IgD-negative memory B cell (primary cell): ENCODE results near the gene FAM20C. TPM values are rescaled to one million over a fixed set of nuclear protein-coding genes. Genes with fewer than 3 reads are reported as not detected.

Source experiments
- H3K27ac Mint-ChIP-seq, 3 donors: one replicate each; pipeline ENCODE4 v1.8.0; 2020 to 2022; ENCODE audit warnings: mild to moderate bottlenecking in 3 of 3, mixed read lengths in 3 of 3, moderate library complexity in 1 of 3
- H3K27me3 Mint-ChIP-seq: one replicate; pipeline ENCODE4 v1.8.0; 2021; ENCODE audit warnings: mixed read lengths
- H3K36me3 Mint-ChIP-seq: one replicate; pipeline ENCODE4 v1.8.0; 2020; ENCODE audit warnings: mild to moderate bottlenecking, mixed read lengths
- H3K4me1 Mint-ChIP-seq, 3 donors: one replicate each; pipeline ENCODE4 v1.8.0; 2020 to 2022; ENCODE audit warnings: mixed read lengths in 3 of 3, mild to moderate bottlenecking in 1 of 3
- H3K4me3 Mint-ChIP-seq, 4 donors: one replicate each; pipeline ENCODE4 v1.8.0; 2020 to 2022; ENCODE audit warnings: mild to moderate bottlenecking in 4 of 4, mixed read lengths in 4 of 4, moderate library complexity in 3 of 4
- H3K9me3 Mint-ChIP-seq, 3 donors: one replicate each; pipeline ENCODE4 v1.8.0; 2020 to 2021; ENCODE audit warnings: mixed read lengths in 3 of 3, mild to moderate bottlenecking in 1 of 3
- polyA plus RNA-seq: library from polyadenylated mRNA; unstranded; fragments of 300-500 nt; fragmentation: Illumina TruSeq; gene quantifications from one replicate; pipeline ENCODE4 v1.2.3, GENCODE V29; 2021

FAM20C gene
- polyA plus RNA-seq, 1 donor from 2014 or later, result not detected

DNA sequence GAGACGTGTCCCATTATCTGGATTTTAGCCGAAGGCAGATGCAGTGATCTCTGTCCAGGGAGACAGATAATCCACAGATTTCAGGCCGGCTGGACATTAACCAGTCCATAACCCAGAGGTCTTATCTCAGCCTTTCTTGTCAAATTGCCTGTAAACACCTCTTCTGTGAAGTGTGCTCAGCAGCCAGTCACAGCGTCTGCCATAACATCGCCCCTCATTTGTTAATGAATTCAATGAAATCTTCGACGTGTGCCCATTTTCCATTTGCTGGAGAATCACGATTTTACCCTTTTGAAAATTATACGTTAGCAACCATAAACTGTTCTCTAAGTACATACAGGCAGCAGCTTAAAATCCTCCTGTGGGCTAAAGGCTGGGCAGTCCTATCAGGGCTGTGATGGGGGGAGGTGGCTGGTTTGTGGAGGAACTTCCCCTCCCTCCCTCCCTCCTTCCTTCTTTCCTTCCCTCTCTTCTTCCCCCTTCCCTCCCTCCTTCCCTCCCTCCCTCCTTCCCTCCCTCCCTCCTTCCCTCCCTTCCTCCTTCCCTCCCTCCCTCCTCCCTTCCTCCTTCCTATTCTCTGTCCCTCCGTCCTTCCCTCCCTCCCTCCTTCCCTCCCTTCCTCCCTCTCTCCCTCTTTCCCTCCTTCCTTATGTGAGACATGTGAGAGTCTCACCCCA, 26.6 kb upstream of the FAM20C start:
- no peaks in the 10 kb centered on the region for H3K9me3 Mint-ChIP-seq
- peak overlapping the region in 1 of 3 donors; percentile 43 for H3K27ac Mint-ChIP-seq
- H3K4me3 Mint-ChIP-seq, result no peak overlapping the region
- H3K27me3 Mint-ChIP-seq, result peaks cover 17% of the 10 kb centered on the region
- H3K36me3 Mint-ChIP-seq, result no peaks in the 10 kb centered on the region
- no peaks in the 10 kb centered on the region for H3K4me1 Mint-ChIP-seq

DNA sequence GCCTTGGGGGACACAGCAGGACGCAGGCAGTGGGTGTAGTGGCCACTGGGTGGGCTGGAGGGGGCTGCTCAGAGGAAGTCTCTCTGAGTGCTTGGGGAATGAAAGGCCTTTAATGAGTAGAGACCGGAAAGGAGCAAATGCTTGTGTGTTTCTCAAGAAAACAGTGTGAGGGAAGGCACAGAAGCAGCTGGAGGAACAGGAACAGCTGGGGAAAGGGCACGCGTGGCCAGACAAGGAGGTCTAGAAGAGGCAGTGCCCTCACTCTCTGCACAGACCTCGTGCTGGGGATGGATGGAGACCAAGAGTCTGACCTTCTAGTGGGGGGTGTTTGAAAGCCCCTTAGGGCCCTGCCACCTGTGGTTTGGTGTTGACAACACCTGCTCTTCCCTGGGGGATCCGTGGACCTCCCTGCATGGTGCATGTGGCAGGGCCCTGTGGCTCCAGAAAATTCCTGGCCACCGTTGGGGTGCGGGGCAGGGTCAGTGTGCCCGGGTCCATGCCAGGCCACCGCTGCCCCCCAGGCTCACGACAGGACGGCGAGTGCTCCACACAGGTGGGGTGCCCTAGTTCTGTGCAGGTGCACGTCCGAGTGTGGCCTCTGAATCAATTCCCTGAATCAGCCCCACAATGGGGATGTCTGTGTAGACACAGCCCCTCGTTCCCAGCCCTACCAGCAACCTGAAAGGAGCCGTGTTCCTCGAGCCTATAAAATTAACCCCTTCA, 25.9 kb upstream of the FAM20C start:
- Mint-ChIP-seq H3K4me3 (no peak overlapping the region), H3K36me3 (no peaks in the 10 kb centered on the region), H3K9me3 (no peaks in the 10 kb centered on the region), H3K27me3 (peaks cover 17% of the 10 kb centered on the region), H3K4me1 (no peaks in the 10 kb centered on the region), H3K27ac (peak overlapping the region in 1 of 3 donors; percentile 43)

DNA sequence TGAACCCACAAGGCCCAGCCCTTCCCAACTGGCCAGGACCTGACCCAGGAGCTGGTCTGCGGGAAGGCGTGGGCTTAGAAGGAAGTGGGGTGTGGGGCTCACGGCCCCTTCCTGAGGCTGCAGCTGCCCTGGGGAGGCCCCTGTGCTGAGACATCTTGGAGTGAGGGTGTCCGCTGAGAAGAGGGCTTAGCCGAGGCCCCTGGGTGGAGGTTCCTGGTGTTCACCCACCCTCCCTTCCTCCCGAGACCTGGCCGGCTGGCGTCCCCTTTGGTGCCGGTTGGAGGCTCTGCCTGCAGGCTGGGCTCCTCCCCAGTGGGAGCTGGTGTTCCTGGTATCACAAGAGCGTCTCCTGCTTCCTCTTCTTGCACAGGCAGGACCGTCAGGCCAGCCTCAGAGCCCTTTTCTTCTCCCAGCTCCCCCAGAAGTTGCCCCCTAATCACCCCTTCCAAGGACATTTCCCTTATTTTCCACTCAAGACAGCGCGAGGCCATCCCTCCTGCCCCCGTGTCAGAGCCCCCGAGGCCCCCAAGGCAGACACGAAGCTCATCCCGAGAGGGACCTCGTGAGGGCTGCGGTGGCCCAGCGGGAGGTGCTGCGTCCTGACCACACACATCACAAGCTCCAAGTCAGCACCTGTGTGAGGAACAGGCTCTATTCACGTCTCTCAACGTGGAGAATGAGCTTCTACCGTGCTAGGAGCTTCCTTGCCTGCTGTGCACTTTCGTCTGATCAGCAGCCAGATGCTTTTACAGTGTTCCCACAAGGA, 25.1 kb upstream of the FAM20C start:
- no peak overlapping the region for H3K27ac Mint-ChIP-seq
- H3K4me3 Mint-ChIP-seq, result no peak overlapping the region
- no peaks in the 10 kb centered on the region for H3K36me3 Mint-ChIP-seq
- H3K27me3 Mint-ChIP-seq, result peaks cover 19% of the 10 kb centered on the region
- H3K4me1 Mint-ChIP-seq, result no peaks in the 10 kb centered on the region
- H3K9me3 Mint-ChIP-seq, result no peaks in the 10 kb centered on the region

DNA sequence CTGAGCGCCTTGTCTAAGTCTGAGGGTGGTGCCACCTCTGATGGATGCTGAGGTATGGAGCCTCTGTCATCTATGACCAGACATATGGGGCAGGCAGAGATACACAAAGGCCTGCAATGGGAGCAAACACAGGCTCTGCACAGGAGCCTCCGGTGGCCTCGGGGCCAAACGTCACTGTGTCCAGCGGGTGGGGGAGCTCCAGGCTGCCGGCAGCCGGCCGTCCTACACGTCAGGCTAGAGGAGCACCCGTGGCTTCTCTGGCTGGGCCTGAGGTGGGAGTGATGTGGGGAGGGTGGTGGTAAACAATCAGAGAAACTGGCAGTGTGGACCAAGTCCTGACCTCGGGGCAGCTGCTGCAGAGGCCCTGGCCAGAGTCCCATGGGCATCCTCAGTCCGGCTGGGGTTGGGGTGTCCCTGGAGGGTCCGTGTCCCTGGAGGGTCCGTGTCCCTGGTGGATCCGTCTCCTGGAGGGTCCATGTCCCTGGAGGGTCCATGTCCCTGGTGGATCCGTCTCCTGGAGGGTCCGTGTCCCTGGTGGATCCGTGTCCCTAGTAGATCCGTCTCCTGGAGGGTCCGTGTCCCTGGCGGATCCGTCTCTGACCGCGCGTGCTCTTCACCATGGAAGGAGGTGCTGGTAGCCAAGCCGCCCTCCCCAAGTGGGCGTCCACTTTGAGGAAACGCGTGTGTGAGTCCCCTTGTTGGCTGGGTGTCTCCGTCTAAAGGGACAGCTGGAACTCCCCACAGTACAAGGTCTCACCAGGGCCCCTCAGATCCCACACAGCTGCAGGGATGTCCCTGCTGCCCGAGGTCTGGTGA, 24.2 kb upstream of the FAM20C start:
- H3K9me3 Mint-ChIP-seq, result no peaks in the 10 kb centered on the region
- no peak overlapping the region for H3K27ac Mint-ChIP-seq
- H3K36me3 Mint-ChIP-seq, result no peaks in the 10 kb centered on the region
- H3K4me1 Mint-ChIP-seq, result no peaks in the 10 kb centered on the region
- peaks cover 21% of the 10 kb centered on the region for H3K27me3 Mint-ChIP-seq
- H3K4me3 Mint-ChIP-seq, result no peak overlapping the region

DNA sequence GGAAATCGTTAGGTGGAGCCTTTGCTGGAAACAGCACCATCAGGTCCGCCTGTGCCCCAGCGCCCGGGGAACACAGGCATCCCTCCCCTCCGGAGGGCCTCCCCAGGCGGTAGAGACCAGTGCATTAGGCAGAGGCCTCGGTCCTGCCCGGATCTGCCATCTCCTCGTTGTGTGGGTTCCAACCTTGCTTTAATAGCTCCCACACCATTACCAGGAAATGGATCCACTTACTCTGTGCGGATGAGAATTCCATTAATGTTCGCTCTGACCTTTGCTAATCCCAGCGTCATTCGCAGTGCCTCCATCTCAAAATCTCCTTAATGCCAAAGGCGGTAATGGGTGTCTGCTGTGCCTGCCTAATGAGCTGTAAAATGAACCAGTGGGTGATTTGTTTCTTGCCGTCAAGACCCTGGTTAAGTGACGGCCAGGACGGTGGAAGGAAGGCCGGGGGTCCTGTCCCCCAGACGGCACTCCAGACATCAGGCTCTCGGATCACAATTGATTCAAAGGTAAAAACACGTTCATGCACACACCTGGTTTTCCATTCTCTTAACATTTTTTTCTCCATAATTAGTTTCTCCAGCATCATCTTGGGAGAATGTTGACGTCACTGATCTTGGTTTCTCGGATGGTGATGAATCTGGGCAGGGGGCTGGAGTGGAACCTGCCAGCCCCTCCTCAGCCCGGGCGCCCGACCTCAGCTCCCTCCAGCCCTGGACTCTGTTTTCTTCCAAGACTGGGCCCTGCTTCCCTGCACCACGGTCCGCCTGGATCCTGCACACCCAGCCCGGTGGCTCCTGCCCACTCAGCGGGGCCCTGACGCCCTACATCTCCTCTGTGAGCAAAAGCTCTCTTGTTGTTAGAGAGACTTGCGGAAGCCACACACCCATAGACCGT, 22.8 kb upstream of the FAM20C start:
- Mint-ChIP-seq H3K27me3 (peaks cover 22% of the 10 kb centered on the region), H3K4me1 (no peaks in the 10 kb centered on the region), H3K36me3 (no peaks in the 10 kb centered on the region), H3K27ac (peak overlapping the region in 1 of 3 donors; percentile 53), H3K4me3 (no peak overlapping the region), H3K9me3 (no peaks in the 10 kb centered on the region)

DNA sequence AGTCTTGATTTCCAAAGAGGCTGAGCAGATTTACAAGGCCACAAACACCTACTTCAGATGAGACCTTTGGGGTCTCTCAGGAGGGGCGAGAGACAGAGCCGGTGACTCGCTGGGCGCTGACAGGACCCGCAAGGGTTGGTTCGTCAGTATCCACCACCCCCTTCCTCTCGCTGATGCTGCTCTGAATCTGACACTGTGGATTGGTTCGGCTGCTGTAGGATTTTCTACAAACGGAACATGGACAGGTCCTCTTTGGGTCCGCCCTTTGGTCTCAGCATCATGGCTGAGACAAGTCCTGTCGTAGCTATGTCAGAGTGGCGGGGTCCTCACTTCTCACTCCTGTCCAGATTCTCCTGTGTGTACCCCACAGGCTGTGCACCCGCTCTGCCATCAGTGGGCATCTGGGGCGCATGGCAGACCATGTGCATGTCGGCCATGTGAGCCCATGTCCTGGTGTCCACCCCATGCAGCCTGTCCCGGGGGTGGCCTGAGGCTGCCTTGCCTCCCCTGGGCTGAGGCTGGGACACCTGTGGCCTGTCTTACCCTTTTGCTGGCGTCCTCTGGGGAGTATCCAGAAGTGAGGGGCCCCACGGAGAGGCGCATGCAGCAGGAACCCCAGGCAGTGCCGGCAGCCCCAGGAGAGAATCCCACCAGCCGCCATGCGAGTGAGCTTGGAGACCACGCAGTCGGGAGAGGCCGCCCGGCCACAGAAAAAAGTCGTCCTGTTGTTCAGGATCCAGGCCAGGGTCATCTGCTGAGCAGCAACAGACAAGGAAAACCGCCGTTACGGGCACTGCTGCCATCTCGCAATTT, 21.6 kb upstream of the FAM20C start:
- no peaks in the 10 kb centered on the region for H3K4me1 Mint-ChIP-seq
- no peak overlapping the region for H3K27ac Mint-ChIP-seq
- H3K27me3 Mint-ChIP-seq, result peaks cover 22% of the 10 kb centered on the region
- H3K9me3 Mint-ChIP-seq, result no peaks in the 10 kb centered on the region
- H3K36me3 Mint-ChIP-seq, result no peaks in the 10 kb centered on the region
- H3K4me3 Mint-ChIP-seq, result no peak overlapping the region

DNA sequence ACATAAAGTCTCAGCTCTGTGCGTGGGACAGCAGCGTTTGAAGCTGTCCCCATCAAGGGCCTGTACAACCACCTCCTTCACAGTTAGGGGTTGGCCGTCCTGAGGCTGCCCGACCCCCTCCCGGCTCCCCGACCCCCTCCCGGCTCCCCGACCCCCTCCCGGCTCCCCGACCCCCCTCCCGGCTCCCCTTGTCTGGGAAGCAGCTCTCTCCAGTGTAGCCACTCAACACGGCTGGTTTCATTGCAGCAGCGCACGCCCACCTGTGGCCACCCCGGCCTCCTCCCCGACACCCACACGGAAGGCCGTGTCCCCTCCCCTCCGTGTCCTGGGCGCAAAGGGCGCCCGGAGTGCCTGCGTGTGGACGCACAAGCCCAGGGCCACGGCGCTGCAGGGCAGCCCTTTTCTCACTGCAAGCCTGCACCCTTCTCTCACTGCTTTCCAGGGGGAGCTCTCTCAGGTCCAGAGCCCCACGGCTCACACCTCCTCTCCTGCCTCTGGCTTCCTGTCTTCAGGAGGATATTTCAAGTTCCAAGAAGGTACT, 20.9 kb upstream of the FAM20C start:
- no peak overlapping the region for H3K4me3 Mint-ChIP-seq
- H3K36me3 Mint-ChIP-seq, result no peaks in the 10 kb centered on the region
- H3K27me3 Mint-ChIP-seq, result peaks cover 19% of the 10 kb centered on the region
- H3K27ac Mint-ChIP-seq, result no peak overlapping the region
- no peaks in the 10 kb centered on the region for H3K9me3 Mint-ChIP-seq
- no peaks in the 10 kb centered on the region for H3K4me1 Mint-ChIP-seq

DNA sequence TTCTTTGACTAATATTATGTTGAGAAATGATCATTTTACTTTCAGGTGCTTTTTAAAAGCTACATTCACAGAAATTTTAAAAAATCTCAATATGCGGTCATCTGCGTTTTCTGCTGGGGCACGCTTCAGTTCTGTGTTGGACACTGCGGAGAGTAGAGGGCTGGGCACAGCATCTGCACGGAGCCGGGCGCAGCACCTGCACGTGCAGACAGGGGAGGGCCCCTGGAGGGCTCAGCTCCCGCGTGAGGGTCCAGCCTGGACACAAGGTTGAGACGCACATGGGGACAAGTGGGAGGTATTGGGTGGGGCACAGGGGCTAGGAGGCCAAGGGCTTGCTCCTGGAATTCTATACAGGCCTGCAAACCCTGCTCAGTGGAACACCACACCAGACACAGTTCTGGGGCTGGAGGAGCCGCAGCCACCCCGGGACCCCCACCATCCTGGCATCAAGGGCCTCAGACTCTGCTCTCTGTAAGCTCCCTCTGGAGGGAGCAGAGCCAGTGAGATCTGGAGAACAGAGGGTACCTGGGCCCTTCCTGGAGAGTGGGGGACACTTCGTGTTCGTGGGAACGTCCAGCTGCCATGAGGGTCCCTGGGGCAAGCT, 20.4 kb upstream of the FAM20C start:
- Mint-ChIP-seq H3K9me3 (no peaks in the 10 kb centered on the region), H3K4me3 (no peak overlapping the region), H3K27me3 (peaks cover 19% of the 10 kb centered on the region), H3K4me1 (no peaks in the 10 kb centered on the region), H3K27ac (no peak overlapping the region), H3K36me3 (no peaks in the 10 kb centered on the region)

DNA sequence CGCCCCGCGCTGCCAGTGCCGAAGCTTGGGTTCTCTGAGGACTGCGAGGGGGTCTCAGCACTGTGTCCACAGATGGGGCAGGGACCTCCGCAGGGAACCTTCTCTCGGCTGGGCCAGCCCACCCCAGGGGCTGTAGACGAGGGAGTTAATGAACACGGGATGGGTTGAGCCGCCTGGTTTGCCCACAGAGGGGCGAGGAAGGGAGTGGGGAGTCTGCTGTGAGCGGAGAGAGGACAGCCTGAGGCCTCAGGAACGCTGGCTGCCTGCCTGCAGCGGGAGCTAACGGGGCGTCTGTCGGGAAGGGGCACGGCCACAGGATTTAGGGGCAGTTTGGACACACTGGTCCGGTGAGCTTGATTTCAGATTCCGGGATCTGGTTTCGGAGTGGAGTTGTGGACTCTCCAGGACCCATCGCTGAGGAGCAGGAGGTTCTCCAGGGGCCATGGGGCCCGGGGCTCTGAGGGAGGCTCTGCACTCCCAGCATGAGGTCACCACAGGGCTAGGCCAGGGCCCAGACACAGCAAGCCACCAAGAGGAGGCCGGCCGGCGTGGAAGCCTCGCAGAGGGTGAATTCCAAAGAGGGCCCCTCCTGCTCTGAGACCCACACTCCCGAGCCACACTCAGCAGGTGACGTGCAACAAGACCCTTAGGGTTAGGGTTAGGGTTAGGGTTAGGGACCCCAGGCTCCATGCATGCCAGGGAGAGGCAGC, 19.0 kb upstream of the FAM20C start:
- Mint-ChIP-seq H3K27me3 (peaks cover 12% of the 10 kb centered on the region), H3K4me3 (no peak overlapping the region), H3K4me1 (no peaks in the 10 kb centered on the region), H3K9me3 (no peaks in the 10 kb centered on the region), H3K27ac (no peak overlapping the region), H3K36me3 (no peaks in the 10 kb centered on the region)

DNA sequence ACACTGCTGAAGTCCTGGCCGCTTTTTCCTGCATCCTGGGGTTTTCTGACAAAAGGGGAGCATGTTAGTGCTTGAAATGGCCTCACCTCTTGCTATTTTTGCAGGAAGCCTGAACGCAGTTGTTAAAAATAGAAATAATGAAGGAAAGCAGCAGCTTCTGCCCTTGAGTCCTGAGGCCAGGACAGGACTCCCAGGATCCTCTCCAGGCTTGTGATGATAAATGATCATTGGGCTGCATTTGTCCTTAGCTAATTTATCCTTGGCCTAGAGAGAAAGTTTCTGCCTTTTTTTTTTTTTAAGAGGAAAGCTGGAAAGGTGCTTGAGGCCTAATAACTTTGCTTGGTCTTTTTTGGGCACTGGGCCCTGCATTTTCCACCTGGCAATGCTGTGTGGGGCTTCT, 17.7 kb upstream of the FAM20C start:
- H3K4me3 Mint-ChIP-seq, result no peak overlapping the region

DNA sequence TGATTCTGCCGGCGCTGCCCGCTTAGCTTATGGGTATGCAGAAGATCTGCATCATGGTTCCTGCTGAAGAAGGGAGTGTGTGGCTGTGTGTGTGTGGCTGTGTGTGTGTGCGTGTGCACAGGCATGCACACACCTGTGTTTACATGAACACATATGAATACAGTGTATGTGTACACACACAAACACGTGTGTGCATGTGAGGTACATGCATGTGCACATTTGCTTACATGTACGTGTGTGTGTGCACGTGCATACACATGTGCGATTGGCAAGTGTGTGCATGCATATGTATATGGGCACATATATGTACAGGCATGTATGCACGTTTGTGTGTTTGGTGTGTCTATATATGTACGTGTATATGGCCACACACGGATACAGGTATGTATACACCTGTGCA, 16.4 kb upstream of the FAM20C start:
- no peaks in the 10 kb centered on the region for H3K4me1 Mint-ChIP-seq
- no peaks in the 10 kb centered on the region for H3K36me3 Mint-ChIP-seq
- H3K27ac Mint-ChIP-seq, result peak overlapping the region in 1 of 3 donors; percentile 74
- no peak overlapping the region for H3K4me3 Mint-ChIP-seq
- peaks cover 4% of the 10 kb centered on the region for H3K27me3 Mint-ChIP-seq
- H3K9me3 Mint-ChIP-seq, result no peaks in the 10 kb centered on the region

More for the DNA sequence above, 17.7 kb upstream of the FAM20C start:
- Mint-ChIP-seq H3K27me3 (peaks cover 11% of the 10 kb centered on the region), H3K27ac (no peak overlapping the region), H3K36me3 (no peaks in the 10 kb centered on the region), H3K4me1 (no peaks in the 10 kb centered on the region), H3K9me3 (no peaks in the 10 kb centered on the region)

DNA sequence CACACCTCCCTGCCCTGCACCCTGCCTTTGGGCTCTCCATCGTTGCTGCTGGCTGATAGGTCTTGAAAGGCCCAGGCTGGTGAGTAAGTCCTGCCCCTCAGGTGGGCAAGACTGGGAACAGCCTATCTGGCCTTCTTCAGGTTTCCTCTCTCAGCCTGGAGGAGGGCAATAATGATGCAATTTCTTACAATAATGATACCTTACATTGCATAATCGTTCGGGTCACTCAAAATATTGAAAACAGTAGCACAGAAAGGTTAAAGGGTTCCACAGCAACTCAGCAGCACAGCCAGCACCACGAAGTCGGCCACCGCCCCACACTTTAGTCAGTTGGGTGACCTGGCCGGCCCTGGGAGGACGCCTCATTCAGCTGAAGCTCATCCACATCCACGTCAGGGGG, 16.0 kb upstream of the FAM20C start:
- peaks cover 4% of the 10 kb centered on the region for H3K27me3 Mint-ChIP-seq
- H3K4me3 Mint-ChIP-seq, result no peak overlapping the region
- no peaks in the 10 kb centered on the region for H3K4me1 Mint-ChIP-seq
- H3K9me3 Mint-ChIP-seq, result no peaks in the 10 kb centered on the region
- H3K36me3 Mint-ChIP-seq, result no peaks in the 10 kb centered on the region
- H3K27ac Mint-ChIP-seq, result no peak overlapping the region
